HG03432 (cell line): Measurements from ENCODE around the gene ARHGEF19.

Experiments used
- ATAC-seq: cut with Tn5 transposase; IDR thresholded peaks from one replicate; pipeline ENCODE4 v1.9.1; 2021; ENCODE audit warnings: mild to moderate bottlenecking, moderate library complexity; ENCODE audit not compliant: unreplicated experiment

The ARHGEF19 gene

GRCh38 chr1:16184557-16185303 is 27.7 kb downstream of the ARHGEF19 start:
- no peak for ATAC-seq

- ATAC-seq, result no peak
Observed at GRCh38 chr1:16183765-16184556, 28.5 kb downstream of the ARHGEF19 start.

- ATAC-seq, result no peak
Observed at GRCh38 chr1:16183179-16183578, 29.3 kb downstream of the ARHGEF19 start.

- no peak for ATAC-seq
Observed at GRCh38 chr1:16181887-16182719, 30.3 kb downstream of the ARHGEF19 start.

GRCh38 chr1:16180291-16180824 is 32.1 kb downstream of the ARHGEF19 start:
- ATAC-seq, result no peak

GRCh38 chr1:16178596-16179497 is 33.6 kb downstream of the ARHGEF19 start:
- no peak for ATAC-seq

GRCh38 chr1:16177306-16177705 is 35.1 kb downstream of the ARHGEF19 start:
- ATAC-seq, result no peak

- no peak for ATAC-seq
Observed at GRCh38 chr1:16176653-16177052, 35.8 kb downstream of the ARHGEF19 start.

- ATAC-seq, result no peak
Observed at GRCh38 chr1:16175610-16176553, 36.6 kb downstream of the ARHGEF19 start.

- ATAC-seq, result no peak
Observed at GRCh38 chr1:16174886-16175598, 37.4 kb downstream of the ARHGEF19 start.

- no peak for ATAC-seq
Observed at GRCh38 chr1:16174261-16174868, 38.1 kb downstream of the ARHGEF19 start.

GRCh38 chr1:16173447-16174260 is 38.8 kb downstream of the ARHGEF19 start:
- no peak for ATAC-seq

GRCh38 chr1:16172964-16173446 is 39.4 kb downstream of the ARHGEF19 start:
- ATAC-seq, result no peak

- ATAC-seq, result no peak
Observed at GRCh38 chr1:16172218-16172830, 40.1 kb downstream of the ARHGEF19 start.

GRCh38 chr1:16171314-16172151 is 40.9 kb downstream of the ARHGEF19 start:
- ATAC-seq, result no peak

- ATAC-seq, result no peak
Observed at GRCh38 chr1:16170283-16170673, 42.2 kb downstream of the ARHGEF19 start.
